Raji (cell line): Measurements from ENCODE around the gene FAM217A.

Experiments used
- POLR2A ChIP-seq: IDR thresholded peaks from 2 replicates; pipeline ENCODE4 v1.6.1; 2011; ENCODE audit warnings: low read depth, low read length, control low read depth; ENCODE audit not compliant: insufficient read depth

The FAM217A gene

GRCh38 chr6:4041480-4041879, 37.5 kb downstream of the FAM217A start:
- TF ChIP-seq POLR2A: no peak

- no peak for TF ChIP-seq POLR2A
Measured at GRCh38 chr6:4039348-4039747, 39.6 kb downstream of the FAM217A start.

GRCh38 chr6:4036581-4036980, 42.4 kb downstream of the FAM217A start:
- no peak for TF ChIP-seq POLR2A

GRCh38 chr6:4032475-4032874, 46.5 kb downstream of the FAM217A start:
- no peak for TF ChIP-seq POLR2A

GRCh38 chr6:4031442-4031841, 47.5 kb downstream of the FAM217A start:
- no peak for TF ChIP-seq POLR2A

- TF ChIP-seq POLR2A: no peak
Measured at GRCh38 chr6:4030669-4031068, 48.3 kb downstream of the FAM217A start.

- no peak for TF ChIP-seq POLR2A
Measured at GRCh38 chr6:4029687-4030086, 49.2 kb downstream of the FAM217A start.

GRCh38 chr6:4028051-4028450, 50.9 kb downstream of the FAM217A start:
- TF ChIP-seq POLR2A: no peak

- no peak for TF ChIP-seq POLR2A
Measured at GRCh38 chr6:4025681-4026080, 53.3 kb downstream of the FAM217A start.

GRCh38 chr6:4023240-4023639, 55.7 kb downstream of the FAM217A start:
- no peak for TF ChIP-seq POLR2A

GRCh38 chr6:4021854-4022695, 56.9 kb downstream of the FAM217A start:
- no peak for TF ChIP-seq POLR2A

GRCh38 chr6:4021133-4021853, 57.6 kb downstream of the FAM217A start:
- peak; percentile 82 for TF ChIP-seq POLR2A

- no peak for TF ChIP-seq POLR2A
Measured at GRCh38 chr6:4020822-4021132, 58.2 kb downstream of the FAM217A start.

- TF ChIP-seq POLR2A: no peak
Measured at GRCh38 chr6:4018924-4019236, 60.1 kb downstream of the FAM217A start.
